OCI-LY7 (cell line): ENCODE measurements around the gene KCTD5. TPM values are rescaled to one million over a fixed set of nuclear protein-coding genes. Genes with fewer than 3 reads are reported as not detected.

Experiments
- BruUV-seq: library from RNA; stranded (reverse); fragments of 400-500 nt; replicated peaks from 2 replicates; lab custom pipeline; 2021; lab: Mats Ljungman, UMichigan
- CTCF ChIA-PET: fragments of 300-600 bp; sonication (Branson Sonifier 250); formaldehyde crosslinking; loops from one replicate; lab custom pipeline; 2022; ENCODE audit warnings: antibody characterized with exemption; ENCODE audit not compliant: unreplicated experiment; lab: Charles Lee
- POLR2A ChIA-PET: fragments of 300-600 bp; sonication (Branson Sonifier 250); formaldehyde crosslinking; loops from one replicate; lab custom pipeline; 2022; ENCODE audit warnings: antibody characterized with exemption; lab: Charles Lee
- DNase-seq: peaks from one replicate; pipeline ENCODE4 v3.0.0-alpha.2; 2015; ENCODE audit warnings: low spot score
- H2AFZ ChIP-seq: fragments of 200-600 bp; sonication (generic), shearing (Covaris generic); 2 replicates; pipeline ENCODE4 v1.6.1; 2014; ENCODE audit warnings: mild to moderate bottlenecking, antibody characterized with exemption, low read length, moderate library complexity
- H3K27ac ChIP-seq: fragments of 200-600 bp; sonication (generic); 2 replicates; pipeline ENCODE4 v1.5.1; 2014; ENCODE audit warnings: mixed run types, low read depth, mild to moderate bottlenecking, moderate library complexity, low read length, inconsistent platforms; ENCODE audit not compliant: poor library complexity, severe bottlenecking
- H3K36me3 ChIP-seq: fragments of 200-600 bp; sonication (generic); 2 replicates; pipeline ENCODE4 v1.6.1; 2014; ENCODE audit warnings: mild to moderate bottlenecking, antibody characterized with exemption, low read length, moderate library complexity, mixed read lengths; ENCODE audit not compliant: insufficient read depth
- H3K4me1 ChIP-seq: fragments of 200-600 bp; sonication (generic); 2 replicates; pipeline ENCODE4 v1.5.1; 2014; ENCODE audit warnings: mild to moderate bottlenecking, low read length; ENCODE audit not compliant: insufficient read depth, poor library complexity, severe bottlenecking
- H3K4me2 ChIP-seq: fragments of 200-600 bp; sonication (generic); 2 replicates; pipeline ENCODE4 v1.6.1; 2014; ENCODE audit warnings: mild to moderate bottlenecking, low read length
- H3K4me3 ChIP-seq: fragments of 200-600 bp; sonication (generic); 2 replicates; pipeline ENCODE4 v1.5.1; 2014; ENCODE audit warnings: mild to moderate bottlenecking, low read depth, low read length; ENCODE audit not compliant: poor library complexity, severe bottlenecking
- H3K79me2 ChIP-seq: fragments of 200-600 bp; sonication (generic); 2 replicates; pipeline ENCODE4 v1.6.1; 2016; ENCODE audit warnings: low read depth, mild to moderate bottlenecking, low read length, moderate library complexity, mixed read lengths; ENCODE audit not compliant: insufficient read depth
- H3K9me2 ChIP-seq: fragments of 200-600 bp; sonication (generic); 2 replicates; pipeline ENCODE4 v1.6.1; 2016; ENCODE audit warnings: mild to moderate bottlenecking, low read length, mixed read lengths; ENCODE audit not compliant: insufficient read depth
- H3K9me3 ChIP-seq: fragments of 200-600 bp; sonication (generic); 2 replicates; pipeline ENCODE4 v1.6.1; 2014; ENCODE audit warnings: mild to moderate bottlenecking, mixed run types, low read length, mixed read lengths
- H4K20me1 ChIP-seq: fragments of 200-600 bp; sonication (generic); 2 replicates; pipeline ENCODE4 v1.6.1; 2014; ENCODE audit warnings: mild to moderate bottlenecking, antibody characterized with exemption, low read length, moderate library complexity, mixed read lengths; ENCODE audit not compliant: insufficient read depth
- EZH2phosphoT487 ChIP-seq: fragments of 200-600 bp; sonication (generic); IDR thresholded peaks from 2 replicates; pipeline ENCODE4 v1.6.1; 2018; ENCODE audit warnings: low read depth, borderline replicate concordance, mild to moderate bottlenecking, mixed run types, antibody characterized with exemption, low read length, moderate library complexity, mixed read lengths
- intact Hi-C: fragments of 100-400 bp; cut with micrococcal nuclease; formaldehyde crosslinking; loops from one replicate; pipeline ENCODE4 v1.10.0; 2022; ENCODE audit not compliant: unreplicated experiment
- total RNA-seq, 2 experiments: library from RNA; depleted of rRNA in 1 of 2; stranded (reverse); fragments of >200 nt in 1 of 2; shearing (Covaris generic) in 1 of 2; gene quantifications; 2 replicates each; pipeline ENCODE4 v1.2.3, GENCODE V29; 2014 to 2022
- TF ChIP-seq, protein P1 (sequence below): fragments of 200-600 bp; sonication (generic); conservative IDR thresholded peaks from 2 replicates; pipeline ENCODE4 v1.5.1; 2014; ENCODE audit warnings: mild to moderate bottlenecking, antibody characterized with exemption, low read length, moderate library complexity, mixed read lengths

The KCTD5 gene
- total RNA-seq, 2 experiments from 2014 or later = 25.8 to 34.6 TPM

DNA sequence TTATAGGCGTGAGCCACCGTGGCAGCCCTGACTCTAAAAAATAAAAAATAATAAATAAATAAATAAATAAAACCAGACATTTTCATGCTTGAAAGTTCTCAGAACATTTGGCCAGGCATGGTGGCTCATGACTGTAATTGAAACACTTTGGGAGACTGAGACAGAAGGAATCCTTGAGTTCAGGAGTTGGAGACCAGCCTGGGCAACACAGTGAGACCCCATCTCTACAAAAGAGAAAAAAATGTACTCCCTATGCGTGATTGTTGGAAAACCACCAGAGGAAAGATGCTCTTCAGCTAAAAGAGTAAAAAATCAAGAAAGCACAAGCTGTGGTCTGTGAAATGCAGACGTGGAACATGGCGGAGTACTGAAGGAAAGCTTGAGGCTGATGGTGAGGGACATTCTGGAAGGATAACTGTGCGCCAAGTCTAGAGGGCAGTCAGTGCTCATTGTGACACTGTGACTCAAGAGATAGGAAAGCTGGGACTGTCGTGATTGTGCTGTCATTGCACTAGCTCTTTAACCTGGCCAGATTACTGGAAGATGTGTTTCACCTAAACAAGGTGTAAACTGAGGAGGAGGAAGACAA, 41.9 kb downstream of the KCTD5 start:
- no peaks in the 10 kb centered on the region for H3K79me2 ChIP-seq
- TF ChIP-seq EZH2phosphoT487 = no peak
- TF ChIP-seq, protein P1, sequence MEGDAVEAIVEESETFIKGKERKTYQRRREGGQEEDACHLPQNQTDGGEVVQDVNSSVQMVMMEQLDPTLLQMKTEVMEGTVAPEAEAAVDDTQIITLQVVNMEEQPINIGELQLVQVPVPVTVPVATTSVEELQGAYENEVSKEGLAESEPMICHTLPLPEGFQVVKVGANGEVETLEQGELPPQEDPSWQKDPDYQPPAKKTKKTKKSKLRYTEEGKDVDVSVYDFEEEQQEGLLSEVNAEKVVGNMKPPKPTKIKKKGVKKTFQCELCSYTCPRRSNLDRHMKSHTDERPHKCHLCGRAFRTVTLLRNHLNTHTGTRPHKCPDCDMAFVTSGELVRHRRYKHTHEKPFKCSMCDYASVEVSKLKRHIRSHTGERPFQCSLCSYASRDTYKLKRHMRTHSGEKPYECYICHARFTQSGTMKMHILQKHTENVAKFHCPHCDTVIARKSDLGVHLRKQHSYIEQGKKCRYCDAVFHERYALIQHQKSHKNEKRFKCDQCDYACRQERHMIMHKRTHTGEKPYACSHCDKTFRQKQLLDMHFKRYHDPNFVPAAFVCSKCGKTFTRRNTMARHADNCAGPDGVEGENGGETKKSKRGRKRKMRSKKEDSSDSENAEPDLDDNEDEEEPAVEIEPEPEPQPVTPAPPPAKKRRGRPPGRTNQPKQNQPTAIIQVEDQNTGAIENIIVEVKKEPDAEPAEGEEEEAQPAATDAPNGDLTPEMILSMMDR = no peak
- H3K4me1 ChIP-seq = peaks cover 6% of the 10 kb centered on the region
- H3K9me3 ChIP-seq = no peaks in the 10 kb centered on the region
- ChIA-PET POLR2A (no interaction called here), CTCF (interaction anchor here (0.6 kb wide), 1 partner anchor 1382 kb away, joined by 5 read pairs; no protein-coding TSS in a partner anchor)
- intact Hi-C loops = no loop called here
- no peaks in the 10 kb centered on the region for H4K20me1 ChIP-seq
- no peak for DNase-seq
- H3K4me3 ChIP-seq = no peak overlapping the region
- H3K4me2 ChIP-seq = no peak overlapping the region
- BruUV-seq = no TSS peak
- no peaks in the 10 kb centered on the region for H3K9me2 ChIP-seq
- H3K27ac ChIP-seq = no peak overlapping the region
- H3K36me3 ChIP-seq = no peaks in the 10 kb centered on the region
- H2AFZ ChIP-seq = no peak overlapping the region

DNA sequence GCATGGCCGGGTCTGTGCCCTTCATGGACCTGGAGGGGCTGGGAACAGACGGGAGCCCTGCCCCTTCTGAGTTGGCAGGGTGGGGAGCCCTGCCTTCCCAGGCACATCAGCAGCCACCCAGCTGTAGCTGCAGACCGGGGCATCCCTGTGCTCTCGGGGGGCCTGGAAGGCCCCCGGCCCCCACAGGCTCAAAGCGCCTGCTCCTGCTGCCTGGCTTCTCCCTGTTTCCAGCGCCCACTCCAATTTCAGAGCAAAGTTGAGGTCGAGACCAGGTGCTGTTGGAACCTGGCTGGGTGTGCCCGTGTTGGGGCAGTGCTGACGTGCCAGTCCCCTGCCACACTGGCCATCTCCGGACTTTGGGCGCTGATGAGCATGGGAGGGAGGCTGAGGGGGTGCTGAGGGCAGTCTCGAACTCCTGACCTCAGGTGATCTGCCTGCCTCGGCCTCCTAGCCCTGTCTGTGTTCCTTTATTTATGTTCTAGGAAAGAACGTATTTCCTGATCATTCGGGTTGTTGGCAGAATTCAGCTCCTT, 42.6 kb downstream of the KCTD5 start:
- H2AFZ ChIP-seq = no peak overlapping the region
- H3K36me3 ChIP-seq = no peaks in the 10 kb centered on the region
- DNase-seq = no peak
- H3K9me3 ChIP-seq = no peaks in the 10 kb centered on the region
- no peaks in the 10 kb centered on the region for H3K79me2 ChIP-seq
- CTCF ChIA-PET = interaction anchor here (0.6 kb wide), 1 partner anchor 26 kb away, joined by 4 read pairs; no protein-coding TSS in a partner anchor
- intact Hi-C loops = no loop called here
- no peak overlapping the region for H3K27ac ChIP-seq
- H3K9me2 ChIP-seq = no peaks in the 10 kb centered on the region
- BruUV-seq = no TSS peak
- no peaks in the 10 kb centered on the region for H4K20me1 ChIP-seq
- H3K4me3 ChIP-seq = no peak overlapping the region
- no peak overlapping the region for H3K4me2 ChIP-seq
- TF ChIP-seq, protein P1 = no peak
- TF ChIP-seq EZH2phosphoT487 = no peak
- peaks cover 6% of the 10 kb centered on the region for H3K4me1 ChIP-seq
- POLR2A ChIA-PET = interaction anchor here (0.6 kb wide), 1 partner anchor 12 kb away, joined by 3 read pairs; no protein-coding TSS in a partner anchor

DNA sequence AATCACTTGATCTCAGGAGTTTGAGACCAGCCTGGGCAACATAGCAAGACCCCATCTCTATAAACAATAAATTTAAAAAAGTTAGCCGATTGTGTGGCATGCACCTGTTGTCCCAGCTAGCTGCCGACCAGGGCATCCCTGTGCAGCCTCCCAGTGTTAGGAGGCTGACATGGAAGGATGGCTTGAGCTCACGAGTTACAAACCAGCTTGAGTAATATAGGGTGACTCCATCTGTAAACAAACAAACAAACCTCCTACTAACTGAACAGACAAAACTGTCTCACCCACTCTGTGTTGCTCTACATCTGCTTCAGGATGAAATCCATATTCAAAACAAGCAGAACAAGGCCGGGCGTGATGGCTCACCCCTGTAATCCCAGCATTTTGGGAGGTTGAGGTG, 44.6 kb downstream of the KCTD5 start:
- peaks cover under 1% of the 10 kb centered on the region for H3K4me1 ChIP-seq
- no peak overlapping the region for H3K27ac ChIP-seq
- CTCF ChIA-PET = no interaction called here
- H3K36me3 ChIP-seq = no peaks in the 10 kb centered on the region
- no peaks in the 10 kb centered on the region for H3K9me3 ChIP-seq
- intact Hi-C loops = no loop called here
- POLR2A ChIA-PET = no interaction called here
- H4K20me1 ChIP-seq = no peaks in the 10 kb centered on the region
- H3K9me2 ChIP-seq = no peaks in the 10 kb centered on the region
- no peaks in the 10 kb centered on the region for H3K79me2 ChIP-seq
- no peak overlapping the region for H2AFZ ChIP-seq
- no peak overlapping the region for H3K4me3 ChIP-seq
- no peak for DNase-seq
- TF ChIP-seq, protein P1 = no peak
- TF ChIP-seq EZH2phosphoT487 = no peak
- H3K4me2 ChIP-seq = no peak overlapping the region
- BruUV-seq = no TSS peak
